Measurements from ENCODE around the gene CBX5.
"Not testable (repeated sequence)": the region's sequence is repeated elsewhere in the genome, so short reads cannot be mapped to it uniquely, and the experiment has no call there.

The CBX5 gene

GRCh38 chr12:54294152-54294952 lies 14.4 kb upstream of the CBX5 start:
- peak; percentile 39 to 52 for DNase-seq

DNA sequence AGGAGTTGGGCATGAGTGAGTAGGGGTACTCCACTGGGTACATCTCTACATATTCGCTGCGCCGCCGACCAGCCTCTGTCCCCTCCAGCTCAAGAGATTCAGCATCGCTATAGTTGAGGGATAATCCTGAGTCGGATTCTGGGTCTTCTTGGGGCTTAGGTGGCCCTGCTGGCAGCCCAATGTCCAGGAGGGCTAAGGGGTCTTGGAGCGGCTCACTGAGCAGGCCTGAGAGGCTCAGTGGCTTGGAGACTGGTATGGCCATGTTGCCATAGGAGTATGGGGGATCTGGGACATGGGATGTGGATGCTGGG lies 13.0 kb upstream of the CBX5 start:
- no peak for DNase-seq

DNA sequence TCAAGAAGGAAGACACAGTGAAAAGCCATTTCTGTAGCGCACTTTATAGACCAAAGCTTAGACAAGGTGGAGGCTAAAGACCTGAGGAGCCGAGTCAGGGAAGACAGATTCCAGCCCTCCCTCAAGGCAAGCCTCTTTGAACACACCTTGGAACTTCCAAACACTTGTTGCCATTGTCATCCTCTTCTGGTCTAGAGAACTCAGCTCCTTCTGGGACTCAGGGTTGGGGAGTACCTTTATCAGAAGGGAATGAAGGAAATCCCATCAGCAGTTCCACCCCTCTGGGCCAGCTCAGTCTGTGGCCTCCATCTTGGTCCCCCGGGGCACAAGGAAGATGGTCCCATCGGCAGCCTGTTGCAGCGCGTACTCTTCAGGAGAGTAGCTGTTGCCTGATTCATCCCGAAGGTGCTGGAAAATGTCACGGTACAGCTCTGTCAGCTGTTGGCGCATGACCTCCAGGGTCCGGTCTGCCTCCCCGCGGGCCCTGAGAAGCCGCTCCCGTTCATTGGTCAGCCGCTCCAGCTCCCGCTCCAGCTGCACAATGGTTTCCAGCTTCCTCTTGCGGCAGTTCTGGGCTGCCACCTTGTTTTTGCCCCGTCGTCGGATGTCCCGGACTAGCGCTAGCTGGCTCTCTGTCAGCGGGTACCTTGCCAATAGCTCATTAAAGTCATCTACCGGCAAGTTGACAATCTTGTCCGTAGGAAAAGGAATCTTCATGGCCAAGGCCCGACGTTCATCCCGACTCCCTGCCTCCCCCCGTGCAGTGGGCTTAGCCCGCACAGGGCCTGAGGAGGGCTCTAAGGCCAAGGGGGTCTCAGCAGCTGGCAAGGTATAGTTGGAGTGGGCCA lies 12.4 kb upstream of the CBX5 start:
- no peak for DNase-seq

DNA sequence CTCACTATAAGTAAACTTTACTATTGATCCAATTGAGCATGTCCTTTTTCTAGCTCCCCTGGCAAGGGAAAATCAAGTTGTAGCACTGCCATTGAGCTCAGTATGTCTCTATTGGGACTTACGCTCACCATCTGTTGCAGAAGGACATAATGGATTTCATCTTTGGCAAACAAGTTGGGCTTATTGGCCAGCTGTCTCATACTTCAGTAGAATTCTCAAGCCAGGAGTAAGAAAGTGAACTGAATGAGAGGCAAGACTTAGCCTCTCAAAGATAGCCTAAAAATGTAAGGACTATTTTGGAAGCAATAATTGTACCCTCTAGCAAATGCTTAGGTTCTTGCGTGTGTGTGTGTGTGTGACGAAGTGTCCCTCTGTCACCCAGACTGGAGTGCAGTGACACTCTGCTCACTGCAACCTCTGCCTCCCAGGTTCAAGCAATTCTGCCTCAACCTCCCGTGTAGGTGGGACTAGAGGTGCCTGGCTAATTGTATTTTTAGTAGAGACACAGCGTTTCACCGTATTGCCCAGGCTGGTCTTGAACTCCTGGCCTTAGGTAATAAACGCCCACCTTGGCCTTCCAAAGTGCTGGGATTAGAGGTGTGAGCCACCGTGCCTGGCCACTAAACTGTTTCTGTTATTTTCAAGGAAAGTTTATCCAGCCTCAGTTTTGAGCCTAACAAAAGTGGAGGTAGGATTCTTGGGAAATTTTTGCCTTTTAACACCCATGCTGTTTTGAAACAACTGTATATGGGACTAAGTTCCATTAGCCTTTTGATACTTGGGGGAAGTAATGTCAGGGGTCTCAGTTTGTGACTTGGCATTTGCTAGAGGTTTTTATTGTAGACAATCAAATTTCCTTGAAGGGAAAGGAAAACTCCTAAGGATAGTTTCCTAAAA lies 7.6 kb upstream of the CBX5 start:
- no peak for DNase-seq

DNA sequence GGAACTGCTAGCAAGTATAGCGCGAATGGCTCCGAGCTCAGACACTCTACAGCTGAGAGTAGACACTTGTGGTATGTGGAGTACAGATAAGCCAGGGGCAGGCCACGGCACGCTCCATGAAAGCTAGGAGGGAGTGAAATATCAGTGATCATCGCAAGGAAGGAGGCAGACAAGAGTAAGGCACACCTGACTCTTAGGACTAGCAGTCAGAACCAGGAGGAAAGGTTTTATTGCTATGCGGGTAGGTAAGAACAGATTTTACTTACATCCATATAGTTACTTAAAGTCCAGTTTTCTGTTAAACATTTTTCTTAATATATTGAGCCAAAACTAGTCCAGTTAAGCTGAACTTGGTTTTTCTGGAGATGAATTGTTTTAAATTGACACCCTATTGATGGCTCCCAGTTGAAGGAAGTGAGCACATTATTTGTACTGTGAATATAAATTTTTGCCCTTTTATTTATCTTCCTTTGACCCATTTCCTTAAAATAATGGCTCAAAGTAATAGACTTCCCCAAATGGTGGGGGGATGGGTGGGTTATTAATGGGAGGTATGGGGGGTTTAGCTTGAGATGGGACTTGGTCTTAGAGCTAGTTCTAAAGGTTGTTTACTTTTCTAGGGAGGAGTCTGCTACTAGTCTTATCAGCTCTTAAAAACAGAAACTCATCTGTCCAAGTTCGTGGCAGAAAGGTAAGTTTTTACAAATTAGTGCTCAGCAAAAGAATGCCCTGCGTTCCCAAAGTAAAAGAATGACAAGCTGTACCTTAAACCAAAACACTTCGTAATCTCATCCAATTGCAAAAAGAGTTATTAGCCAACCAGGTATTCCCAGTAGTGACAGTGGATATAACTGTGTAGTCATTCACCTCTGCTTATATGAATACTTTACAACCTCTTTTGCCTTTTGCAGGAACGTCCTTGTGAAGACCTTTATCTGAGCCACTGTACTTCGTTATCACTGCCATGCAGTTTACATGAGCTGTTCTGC lies 6.4 kb upstream of the CBX5 start:
- no peak for DNase-seq

DNA sequence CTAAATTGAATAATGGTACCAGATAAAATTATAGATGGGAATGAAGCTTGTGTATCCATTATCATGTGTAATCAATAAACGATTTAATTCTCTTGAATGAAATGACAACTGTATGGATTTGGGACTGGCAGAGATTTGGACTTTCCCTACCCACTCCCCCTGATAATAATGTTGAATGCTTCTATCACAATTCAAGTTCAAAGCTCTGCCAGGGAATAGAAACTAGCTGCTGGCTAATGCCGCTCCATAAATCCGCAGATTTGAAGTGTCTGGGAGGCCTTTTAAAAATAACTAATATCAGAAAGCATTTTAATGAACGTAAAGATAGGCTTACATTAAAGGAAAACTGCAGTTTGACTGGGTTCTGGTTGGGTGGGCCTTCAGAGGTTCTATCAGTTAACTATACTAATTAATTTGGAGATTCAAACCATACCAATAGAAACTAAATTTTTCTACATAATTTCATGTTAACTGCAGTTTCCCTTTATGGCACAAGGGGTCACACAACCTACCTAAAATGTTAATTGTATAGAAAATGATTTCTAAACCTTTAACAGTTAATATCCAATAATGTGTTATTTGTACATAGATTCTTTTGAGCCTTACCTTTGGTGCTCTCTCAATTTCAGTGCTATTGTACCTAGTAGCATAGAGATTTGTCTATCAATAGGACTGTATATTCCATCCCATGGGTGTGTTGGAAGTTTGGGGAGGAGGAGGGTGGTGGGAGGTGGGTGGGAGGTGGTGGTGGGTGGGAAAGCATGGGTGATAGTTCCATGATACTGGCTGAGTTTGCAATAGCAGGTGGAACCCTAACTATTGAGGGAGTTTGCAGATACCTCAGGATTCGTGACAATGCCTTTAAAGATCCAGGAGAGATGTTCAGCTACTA lies 5.5 kb upstream of the CBX5 start:
- DNase-seq: no peak

DNA sequence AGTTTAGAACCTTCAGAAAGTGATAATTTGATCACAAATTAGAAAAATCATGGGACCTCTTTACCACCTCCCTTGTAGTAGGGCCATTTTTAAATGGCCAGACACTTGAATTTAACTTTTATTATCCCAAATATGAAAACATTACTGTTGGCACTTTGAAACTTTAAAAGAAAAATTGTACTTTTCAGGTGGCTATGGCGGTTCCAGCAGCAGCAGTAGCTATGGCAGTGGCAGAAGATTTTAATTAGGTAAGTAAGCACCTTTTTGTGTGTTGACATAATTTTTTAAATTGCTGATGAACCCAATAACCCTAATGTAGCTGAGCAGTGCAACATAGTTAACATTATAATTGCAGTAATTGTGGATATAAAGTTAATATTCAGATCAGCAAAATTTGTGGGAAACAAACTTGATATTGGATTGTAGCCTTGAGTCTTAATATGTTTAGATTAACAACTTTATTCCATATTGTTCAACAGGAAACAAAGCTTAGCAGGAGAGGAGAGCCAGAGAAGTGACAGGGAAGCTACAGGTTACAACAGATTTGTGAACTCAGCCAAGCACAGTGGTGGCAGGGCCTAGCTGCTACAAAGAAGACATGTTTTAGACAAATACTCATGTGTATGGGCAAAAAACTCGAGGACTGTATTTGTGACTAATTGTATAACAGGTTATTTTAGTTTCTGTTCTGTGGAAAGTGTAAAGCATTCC lies 4.3 kb upstream of the CBX5 start:
- not testable (repeated sequence) for DNase-seq

DNA sequence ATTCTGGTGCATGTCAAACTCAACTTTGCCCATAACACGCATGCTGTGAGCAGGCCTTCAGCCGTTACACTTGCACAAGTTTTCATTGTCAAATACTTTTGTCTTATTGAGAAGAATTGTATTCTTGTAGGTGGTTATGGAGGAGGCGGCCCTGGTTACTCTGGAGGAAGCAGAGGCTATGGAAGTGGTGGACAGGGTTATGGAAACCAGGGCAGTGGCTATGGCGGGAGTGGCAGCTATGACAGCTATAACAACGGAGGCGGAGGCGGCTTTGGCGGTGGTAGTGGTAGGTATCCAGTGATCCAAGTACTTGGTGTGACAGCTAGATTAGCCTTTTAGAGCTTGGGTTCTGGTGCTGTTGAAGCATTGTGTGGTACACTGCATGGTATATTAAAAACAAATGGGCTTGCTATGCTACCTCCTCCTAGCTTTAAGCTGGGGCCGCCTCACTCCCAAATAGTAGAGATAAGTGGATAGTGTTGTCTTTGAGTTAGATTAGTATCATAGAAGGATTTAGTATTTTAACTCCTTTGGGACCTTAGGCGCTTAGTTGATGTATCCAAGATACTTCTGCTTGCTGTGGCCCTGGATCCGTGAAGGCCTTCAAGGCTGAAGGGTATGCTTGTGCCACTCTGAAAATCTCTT lies 3.1 kb upstream of the CBX5 start:
- DNase-seq: peak in 1 of 2 experiments; percentile 23

GRCh38 chr12:54281694-54282093 lies 1.8 kb upstream of the CBX5 start:
- DNase-seq: not testable (repeated sequence)

DNA sequence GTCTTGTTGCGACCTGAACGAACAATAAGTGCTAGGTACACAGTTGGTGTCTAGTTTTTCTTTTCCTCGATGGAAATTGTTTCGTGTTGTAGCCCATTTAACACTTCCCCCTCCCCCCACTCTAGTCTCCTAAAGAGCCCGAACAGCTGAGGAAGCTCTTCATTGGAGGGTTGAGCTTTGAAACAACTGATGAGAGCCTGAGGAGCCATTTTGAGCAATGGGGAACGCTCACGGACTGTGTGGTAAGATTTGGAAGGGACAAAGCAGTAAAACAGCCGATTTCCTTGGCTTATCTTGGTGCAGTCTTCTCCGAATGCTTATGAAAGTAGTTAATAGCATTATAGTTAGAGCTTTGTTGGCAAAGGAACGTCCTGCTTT lies 1.3 kb upstream of the CBX5 start:
- not testable (repeated sequence) for DNase-seq

GRCh38 chr12:54280468-54281260 lies 742 bp upstream of the CBX5 start, which contains the start of gene HNRNPA1:
Gene HNRNPA1, plus strand, starts transcription at chr12:54280726. Its CDS starts 82 bp downstream, at chr12:54280808.
- peak; percentile 91 to 94 for DNase-seq

- DNase-seq: no peak
Measured at GRCh38 chr12:54279227-54279631, 693 bp downstream of the CBX5 start.

DNA sequence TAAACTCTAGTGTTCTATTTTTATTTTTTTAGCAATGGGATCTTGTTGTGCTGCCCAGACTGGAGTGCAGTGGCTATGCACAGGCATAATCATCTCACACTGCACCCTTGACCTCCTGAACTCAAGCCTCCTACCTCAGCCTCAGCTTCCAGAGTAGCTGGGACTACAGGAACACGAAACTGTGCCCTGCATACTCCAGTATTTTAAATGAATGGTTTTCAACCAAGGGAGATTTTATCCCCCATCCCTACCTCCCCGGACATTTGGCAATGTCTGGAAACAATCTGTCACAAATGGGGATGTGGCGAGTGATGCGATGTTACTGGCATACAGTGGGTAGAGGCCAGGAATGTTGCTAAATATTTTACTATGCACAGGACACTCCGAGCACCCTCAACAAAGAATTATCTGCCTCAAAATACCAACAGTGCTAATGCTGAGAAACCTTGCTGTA lies 2.1 kb downstream of the CBX5 start:
- DNase-seq: no peak

DNA sequence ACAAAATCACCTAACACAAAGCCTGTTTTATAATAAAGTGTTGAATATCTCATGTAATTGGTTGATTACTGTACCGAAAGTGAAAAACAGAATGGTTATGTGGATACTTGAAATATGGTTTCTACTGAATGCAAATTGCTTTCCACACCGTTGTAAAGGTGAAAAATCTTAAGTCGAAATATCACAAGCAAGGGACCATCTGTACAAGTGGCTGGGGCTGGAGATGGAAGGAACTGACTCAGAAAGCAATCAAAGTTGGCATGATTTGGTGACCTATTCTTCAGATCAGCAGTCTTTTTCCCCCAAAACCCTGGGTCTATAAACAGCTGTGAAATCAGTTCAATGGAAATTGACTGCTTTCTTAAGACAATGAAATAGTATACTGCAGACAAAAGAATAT lies 3.6 kb downstream of the CBX5 start:
- DNase-seq: no peak

- DNase-seq: no peak
Measured at GRCh38 chr12:54273981-54274380, 5.9 kb downstream of the CBX5 start.

DNA sequence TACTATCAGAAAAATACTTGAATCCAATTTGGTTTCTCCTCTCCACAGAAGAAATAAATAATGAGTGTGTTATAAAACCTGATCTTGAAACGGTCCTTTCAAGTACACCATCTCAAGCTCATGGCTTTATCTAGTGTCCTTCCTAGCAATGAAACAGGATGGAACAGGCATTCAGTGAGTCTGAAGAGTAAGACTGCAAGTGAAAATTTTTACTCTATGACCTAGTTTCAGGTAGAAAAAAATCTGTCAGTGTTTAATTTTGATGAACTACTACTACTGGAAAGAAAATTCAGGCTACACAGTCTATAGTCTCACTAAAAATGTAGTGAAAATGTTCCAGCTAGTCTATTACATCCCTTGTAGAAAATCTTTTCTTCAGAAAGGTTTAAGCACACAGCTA lies 7.7 kb downstream of the CBX5 start:
- DNase-seq: no peak

GRCh38 chr12:54270345-54270744 lies 9.6 kb downstream of the CBX5 start:
- DNase-seq: no peak

DNA sequence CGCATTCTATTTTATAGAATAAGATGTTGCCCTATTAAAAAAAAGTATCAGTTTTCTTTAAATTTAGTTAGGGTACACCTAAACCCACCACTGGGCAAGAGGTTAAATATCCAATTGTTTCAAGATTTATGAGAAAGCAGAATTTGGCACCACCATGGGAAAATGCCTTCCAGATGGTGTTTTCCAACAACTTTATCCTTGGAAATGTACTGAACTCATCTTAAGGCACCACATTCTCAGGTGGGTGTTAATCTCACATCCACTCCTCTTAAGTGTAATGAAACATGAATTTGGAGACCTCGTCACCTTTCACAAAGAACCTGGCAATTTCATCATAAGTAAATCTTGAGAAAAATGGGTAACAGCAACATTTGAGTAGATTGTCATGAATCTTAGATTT lies 13.1 kb downstream of the CBX5 start:
- DNase-seq: no peak

- no peak for DNase-seq
Measured at GRCh38 chr12:54265364-54265812, 14.5 kb downstream of the CBX5 start.
